ENCODE results near the gene TCHP. TPM values are rescaled to one million over a fixed set of nuclear protein-coding genes. Genes with fewer than 3 reads are reported as not detected.

TCHP gene
- total and polyA plus RNA-seq, 2 donors (not counting 1 experiment from before 2014, with no cell fraction given) = 13.4 to 29.4 TPM

GRCh38 chr12:109949089-109949488 lies 49.0 kb downstream of the TCHP start:
- H3K9me3 ChIP-seq (ENCODE audit: control extremely low read depth in 1 of 3, control insufficient read depth in 2 of 3, insufficient read depth in 1 of 3, low read length in 2 of 3) = no peaks in the 10 kb centered on the region
- ATAC-seq (ENCODE audit: low read depth) (no peak), DNase-seq (no peak)
- Mint-ChIP-seq H3K4me3 (no peak overlapping the region), H3K27me3 (no peaks in the 10 kb centered on the region), H3K4me1 (peaks cover 38% of the 10 kb centered on the region), H3K9me3 (ENCODE audit: insufficient read depth) (no peaks in the 10 kb centered on the region), H3K27ac (no peak overlapping the region)
- H2AFZ ChIP-seq (ENCODE audit: insufficient read depth, low read depth, low read length, poor library complexity, severe bottlenecking) = no peak overlapping the region
- H3K36me3 ChIP-seq (replicated peaks in 1 of 2; ENCODE audit: control extremely low read depth in 1 of 2, control insufficient read depth in 1 of 2, extremely low read depth in 1 of 2, insufficient read depth in 2 of 2, low read length in 1 of 2) = peaks cover 33 to 86% of the 10 kb centered on the region in 2 experiments
- no peak overlapping the region for H3K4me3 ChIP-seq (ENCODE audit: control extremely low read depth in 1 of 5, extremely low read depth in 1 of 5, insufficient read depth in 1 of 5, low read depth in 2 of 5, low read length in 4 of 5)
- no peaks in the 10 kb centered on the region for H4K20me1 ChIP-seq (ENCODE audit: control insufficient read depth, insufficient read depth, low read length, poor library complexity, severe bottlenecking)
- peak overlapping the region in 1 of 2 donors; percentile 45 for H3K27ac ChIP-seq (ENCODE audit: low read length in 2 of 2)
- H3K79me2 ChIP-seq (ENCODE audit: control insufficient read depth, insufficient read depth, low read length) = no peaks in the 10 kb centered on the region
- TF ChIP-seq, protein P1, sequence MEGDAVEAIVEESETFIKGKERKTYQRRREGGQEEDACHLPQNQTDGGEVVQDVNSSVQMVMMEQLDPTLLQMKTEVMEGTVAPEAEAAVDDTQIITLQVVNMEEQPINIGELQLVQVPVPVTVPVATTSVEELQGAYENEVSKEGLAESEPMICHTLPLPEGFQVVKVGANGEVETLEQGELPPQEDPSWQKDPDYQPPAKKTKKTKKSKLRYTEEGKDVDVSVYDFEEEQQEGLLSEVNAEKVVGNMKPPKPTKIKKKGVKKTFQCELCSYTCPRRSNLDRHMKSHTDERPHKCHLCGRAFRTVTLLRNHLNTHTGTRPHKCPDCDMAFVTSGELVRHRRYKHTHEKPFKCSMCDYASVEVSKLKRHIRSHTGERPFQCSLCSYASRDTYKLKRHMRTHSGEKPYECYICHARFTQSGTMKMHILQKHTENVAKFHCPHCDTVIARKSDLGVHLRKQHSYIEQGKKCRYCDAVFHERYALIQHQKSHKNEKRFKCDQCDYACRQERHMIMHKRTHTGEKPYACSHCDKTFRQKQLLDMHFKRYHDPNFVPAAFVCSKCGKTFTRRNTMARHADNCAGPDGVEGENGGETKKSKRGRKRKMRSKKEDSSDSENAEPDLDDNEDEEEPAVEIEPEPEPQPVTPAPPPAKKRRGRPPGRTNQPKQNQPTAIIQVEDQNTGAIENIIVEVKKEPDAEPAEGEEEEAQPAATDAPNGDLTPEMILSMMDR (IDR thresholded peaks at IDR 0.05) = no peak
- TF ChIP-seq EZH2 (IDR thresholded peaks at IDR 0.05; ENCODE audit: borderline replicate concordance, insufficient read depth, low read depth, low read length, poor library complexity, severe bottlenecking) = no peak
- intact Hi-C loops (cut with micrococcal nuclease) = no loop called here
- ChIA-PET CTCF (no interaction called here), POLR2A (no interaction called here)
- H3K9ac ChIP-seq (ENCODE audit: low read length) = no peak overlapping the region
- 80% methylated on average over 1 of the region's 1 CpG for WGBS (ENCODE audit: insufficient coverage)
- no peaks in the 10 kb centered on the region for H3K27me3 ChIP-seq (replicated peaks in 1 of 4; ENCODE audit: control extremely low read depth in 1 of 4, control insufficient read depth in 3 of 4, insufficient read depth in 4 of 4, low read length in 3 of 4)
- no peak overlapping the region for H3K4me2 ChIP-seq (replicated peaks; ENCODE audit: low read depth, low read length, poor library complexity, severe bottlenecking)
- peaks cover 21 to 25% of the 10 kb centered on the region in 2 donors for H3K4me1 ChIP-seq (ENCODE audit: control insufficient read depth in 2 of 2, insufficient read depth in 2 of 2, low read length in 2 of 2)

- H2AFZ ChIP-seq (ENCODE audit: insufficient read depth, low read depth, low read length, poor library complexity, severe bottlenecking) = no peak overlapping the region
- Mint-ChIP-seq H3K27me3 (no peaks in the 10 kb centered on the region), H3K27ac (peak overlapping the region; percentile 4), H3K4me3 (no peak overlapping the region), H3K9me3 (ENCODE audit: insufficient read depth) (no peaks in the 10 kb centered on the region), H3K4me1 (peaks cover 38% of the 10 kb centered on the region)
- no peaks in the 10 kb centered on the region for H3K79me2 ChIP-seq (ENCODE audit: control insufficient read depth, insufficient read depth, low read length)
- POLR2A ChIA-PET = no interaction called here
- no peak overlapping the region for H3K4me3 ChIP-seq (ENCODE audit: control extremely low read depth in 1 of 5, extremely low read depth in 1 of 5, insufficient read depth in 1 of 5, low read depth in 2 of 5, low read length in 4 of 5)
- no peak for DNase-seq
- no peak overlapping the region for H3K9ac ChIP-seq (ENCODE audit: low read length)
- no peaks in the 10 kb centered on the region for H3K9me3 ChIP-seq (ENCODE audit: control extremely low read depth in 1 of 3, control insufficient read depth in 2 of 3, insufficient read depth in 1 of 3, low read length in 2 of 3)
- H3K27me3 ChIP-seq (replicated peaks in 1 of 4; ENCODE audit: control extremely low read depth in 1 of 4, control insufficient read depth in 3 of 4, insufficient read depth in 4 of 4, low read length in 3 of 4) = no peaks in the 10 kb centered on the region
- peaks cover 21 to 25% of the 10 kb centered on the region in 2 donors for H3K4me1 ChIP-seq (ENCODE audit: control insufficient read depth in 2 of 2, insufficient read depth in 2 of 2, low read length in 2 of 2)
- intact Hi-C loops (cut with micrococcal nuclease) = no loop called here
- H3K27ac ChIP-seq (ENCODE audit: low read length in 2 of 2) = peak overlapping the region in 1 of 2 donors; percentile 45
- CTCF ChIA-PET = no interaction called here
- no peaks in the 10 kb centered on the region for H4K20me1 ChIP-seq (ENCODE audit: control insufficient read depth, insufficient read depth, low read length, poor library complexity, severe bottlenecking)
- peaks cover 28 to 81% of the 10 kb centered on the region in 2 experiments for H3K36me3 ChIP-seq (replicated peaks in 1 of 2; ENCODE audit: control extremely low read depth in 1 of 2, control insufficient read depth in 1 of 2, extremely low read depth in 1 of 2, insufficient read depth in 2 of 2, low read length in 1 of 2)
- ATAC-seq (ENCODE audit: low read depth) = no peak
- H3K4me2 ChIP-seq (replicated peaks; ENCODE audit: low read depth, low read length, poor library complexity, severe bottlenecking) = no peak overlapping the region
- TF ChIP-seq EZH2 (IDR thresholded peaks at IDR 0.05; ENCODE audit: borderline replicate concordance, insufficient read depth, low read depth, low read length, poor library complexity, severe bottlenecking) = no peak
- TF ChIP-seq, protein P1 (IDR thresholded peaks at IDR 0.05) = no peak
These were observed 50.6 kb downstream of the TCHP start for GRCh38 chr12:109950625-109951024.
